Kasumi-1 (cell line): Measurements from ENCODE around the gene SEC22A.

Experiments
- DNase-seq, 2 experiments: peaks; one replicate each; lab custom pipeline; 2025; lab: John Stamatoyannopoulos, UW

The SEC22A gene

GRCh38 chr3:123287962-123288302 lies 86.2 kb downstream of the SEC22A start:
- no peak for DNase-seq

GRCh38 chr3:123289391-123290106 lies 87.8 kb downstream of the SEC22A start:
- DNase-seq, result no peak

GRCh38 chr3:123290107-123290930 lies 88.6 kb downstream of the SEC22A start:
- DNase-seq, result no peak

GRCh38 chr3:123290962-123291361 lies 89.2 kb downstream of the SEC22A start:
- DNase-seq, result no peak

- no peak for DNase-seq
Measured at GRCh38 chr3:123291404-123291803, 89.7 kb downstream of the SEC22A start.

GRCh38 chr3:123292321-123293310 lies 90.9 kb downstream of the SEC22A start:
- DNase-seq, result no peak

- no peak for DNase-seq
Measured at GRCh38 chr3:123294296-123294938, 92.7 kb downstream of the SEC22A start.

GRCh38 chr3:123295171-123295900 lies 93.6 kb downstream of the SEC22A start:
- DNase-seq, result no peak

GRCh38 chr3:123295901-123296250 lies 94.1 kb downstream of the SEC22A start:
- DNase-seq, result no peak

GRCh38 chr3:123296261-123296660 lies 94.5 kb downstream of the SEC22A start:
- DNase-seq, result no peak

- no peak for DNase-seq
Measured at GRCh38 chr3:123296836-123297626, 95.3 kb downstream of the SEC22A start.

- DNase-seq, result no peak
Measured at GRCh38 chr3:123297627-123297899, 95.8 kb downstream of the SEC22A start.

GRCh38 chr3:123298903-123299302 lies 97.2 kb downstream of the SEC22A start:
- no peak for DNase-seq

GRCh38 chr3:123299581-123299980 lies 97.8 kb downstream of the SEC22A start:
- no peak for DNase-seq

GRCh38 chr3:123300056-123300455 lies 98.3 kb downstream of the SEC22A start:
- DNase-seq, result no peak

GRCh38 chr3:123300583-123300982 lies 98.8 kb downstream of the SEC22A start:
- DNase-seq, result no peak

- no peak for DNase-seq
Measured at GRCh38 chr3:123301331-123302184, 99.8 kb downstream of the SEC22A start.

- DNase-seq, result no peak
Measured at GRCh38 chr3:123302961-123303360, 101.2 kb downstream of the SEC22A start.

GRCh38 chr3:123303976-123304560 lies 102.3 kb downstream of the SEC22A start:
- no peak for DNase-seq
